IPS DF 19.7 (cell line): Measurements from ENCODE around the gene CAPSL.
"Not testable (repeated sequence)": the region's sequence is repeated elsewhere in the genome, so short reads cannot be mapped to it uniquely, and the experiment has no call there.

Experiments used
- DNase-seq: peaks from one replicate; pipeline ENCODE4 v3.0.0-alpha.2; 2013; ENCODE audit warnings: low read depth, low spot score

Gene CAPSL

GRCh38 chr5:35938568-35939227, at the start of gene CAPSL:
Gene CAPSL (minus strand): TSS chr5:35938622. CDS start chr5:35921120, 17,502 bp downstream.
- peak; percentile 97 for DNase-seq

DNA sequence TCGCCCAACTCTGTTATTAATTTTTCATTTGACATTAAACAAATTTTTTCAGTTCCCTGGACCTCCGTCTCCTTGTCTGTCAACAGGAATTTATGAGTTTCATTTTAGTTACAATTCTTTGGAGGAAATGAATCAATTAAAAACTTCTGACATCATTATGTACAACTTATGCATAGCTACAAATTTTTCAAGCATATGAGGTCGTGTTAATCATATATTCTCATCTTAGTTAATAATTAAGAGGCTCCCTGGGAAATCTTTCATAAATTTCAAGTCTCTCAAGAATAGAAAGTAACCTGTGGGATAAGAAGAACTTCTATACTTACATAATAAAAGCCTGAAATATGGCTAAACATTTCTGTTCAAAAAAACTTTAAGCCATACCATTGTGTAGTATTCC, 49.4 kb upstream of the CAPSL start:
- no peak for DNase-seq

GRCh38 chr5:35979715-35980114, 41.3 kb upstream of the CAPSL start:
- DNase-seq: no peak

GRCh38 chr5:35976859-35977258, 38.4 kb upstream of the CAPSL start:
- DNase-seq: not testable (repeated sequence)

DNA sequence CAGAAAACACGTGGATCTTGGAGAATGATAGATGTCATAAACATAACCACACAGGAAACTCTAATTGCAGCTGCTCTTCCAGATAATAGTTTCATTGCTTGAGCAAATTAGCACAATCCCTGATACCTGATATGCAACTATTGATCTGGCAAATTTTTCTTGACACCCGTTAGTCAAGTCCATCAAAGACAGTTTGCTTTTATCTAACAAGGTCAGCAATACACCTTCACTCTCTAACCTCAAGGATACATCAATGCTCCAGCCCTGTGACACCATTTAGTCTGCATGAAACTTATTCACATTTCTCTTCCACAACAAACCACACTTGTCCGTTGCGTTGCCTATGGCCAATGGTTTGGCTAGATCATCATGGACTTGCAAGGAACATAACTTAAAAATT, 36.1 kb upstream of the CAPSL start:
- DNase-seq: no peak

DNA sequence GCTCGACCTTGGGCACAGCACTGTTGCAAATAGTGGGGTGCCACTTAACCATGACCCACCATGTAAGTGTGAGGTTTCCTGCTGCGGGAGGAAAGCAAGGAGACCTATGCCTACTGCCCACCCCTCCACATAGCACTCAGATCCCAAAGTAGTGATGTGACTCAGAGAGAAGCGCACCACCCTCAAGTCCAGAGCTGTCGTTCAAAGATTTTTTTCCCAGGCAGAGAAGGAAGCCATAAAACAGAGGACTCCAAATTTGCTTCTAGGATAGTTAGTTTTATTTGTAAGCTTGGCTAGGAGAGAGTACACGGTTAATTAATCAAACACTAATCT, 33.4 kb upstream of the CAPSL start:
- DNase-seq: no peak

DNA sequence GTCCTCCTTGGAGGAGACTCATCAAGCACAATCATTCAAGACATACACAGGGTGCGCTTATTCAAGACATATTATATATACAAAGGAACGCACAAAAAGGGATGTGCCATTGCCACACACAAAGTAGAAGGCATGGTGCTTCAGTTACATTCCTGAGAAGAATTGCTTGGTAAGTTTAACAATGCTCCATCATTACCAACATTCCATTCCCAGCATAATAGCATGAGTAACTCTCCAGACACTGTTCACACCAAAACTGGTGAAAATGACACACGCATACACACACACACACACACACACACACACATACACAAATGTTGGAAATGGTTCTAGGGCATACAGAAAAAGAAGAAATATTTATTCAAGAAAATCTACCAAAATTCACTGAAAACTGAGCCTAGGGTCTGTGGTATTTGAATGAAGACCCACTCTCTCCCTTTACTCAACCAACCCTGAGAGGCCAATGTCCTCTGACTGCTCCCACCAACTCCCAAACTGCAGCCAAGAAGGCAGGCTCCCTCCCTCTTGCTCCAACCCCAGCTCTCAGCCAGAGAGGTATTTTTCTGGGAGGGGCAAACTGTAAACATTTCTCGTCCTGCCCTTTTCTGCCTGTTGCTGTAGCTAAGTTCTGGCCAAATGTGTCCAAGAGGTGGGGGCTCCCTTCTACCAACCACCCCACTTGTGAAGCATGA, 32.9 kb upstream of the CAPSL start:
- DNase-seq: no peak

GRCh38 chr5:35963381-35963843, 25.0 kb upstream of the CAPSL start:
- no peak for DNase-seq

DNA sequence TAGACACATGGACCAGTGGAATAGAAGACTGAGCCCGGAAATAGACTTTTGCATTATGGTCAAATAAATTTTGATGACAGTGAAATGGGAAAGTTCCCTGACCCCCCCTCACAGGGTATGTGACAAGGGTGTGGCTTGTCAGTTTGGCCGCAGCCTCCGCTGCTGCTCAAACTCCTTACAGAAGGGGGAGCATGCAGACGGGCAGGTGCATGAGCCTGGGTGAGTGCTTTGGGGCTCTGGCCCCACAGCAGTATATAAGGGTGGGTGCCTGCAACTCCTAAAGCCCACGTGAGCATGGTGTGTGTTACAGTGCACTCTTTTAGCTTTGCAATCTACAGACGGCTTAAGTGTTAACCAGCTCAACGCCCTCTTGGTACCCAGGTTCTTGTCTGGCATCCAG, 21.9 kb upstream of the CAPSL start:
- no peak for DNase-seq

DNA sequence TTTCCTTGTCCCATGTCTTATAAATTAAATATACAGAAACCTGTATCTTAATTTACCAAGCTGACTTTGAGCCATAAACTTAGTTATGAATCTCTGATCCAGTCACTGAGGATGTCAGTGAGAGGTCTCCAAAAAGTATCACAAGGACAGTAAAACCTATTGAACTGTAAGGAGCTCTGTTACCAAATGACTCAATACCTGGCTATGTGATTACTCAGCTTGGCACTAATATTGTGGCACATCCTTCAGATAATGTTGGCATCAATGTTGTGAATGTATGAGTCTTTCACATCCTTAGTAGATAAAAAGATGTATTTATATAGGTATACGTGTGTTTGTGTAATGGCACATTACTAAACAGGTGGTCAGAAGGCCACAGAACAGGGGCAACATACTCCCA, 18.0 kb upstream of the CAPSL start:
- no peak for DNase-seq

- DNase-seq: no peak
Observed at GRCh38 chr5:35954175-35954574, 15.8 kb upstream of the CAPSL start.

- no peak for DNase-seq
Observed at GRCh38 chr5:35947085-35947484, 8.7 kb upstream of the CAPSL start.

GRCh38 chr5:35939639-35940038, 1.2 kb upstream of the CAPSL start:
- no peak for DNase-seq

DNA sequence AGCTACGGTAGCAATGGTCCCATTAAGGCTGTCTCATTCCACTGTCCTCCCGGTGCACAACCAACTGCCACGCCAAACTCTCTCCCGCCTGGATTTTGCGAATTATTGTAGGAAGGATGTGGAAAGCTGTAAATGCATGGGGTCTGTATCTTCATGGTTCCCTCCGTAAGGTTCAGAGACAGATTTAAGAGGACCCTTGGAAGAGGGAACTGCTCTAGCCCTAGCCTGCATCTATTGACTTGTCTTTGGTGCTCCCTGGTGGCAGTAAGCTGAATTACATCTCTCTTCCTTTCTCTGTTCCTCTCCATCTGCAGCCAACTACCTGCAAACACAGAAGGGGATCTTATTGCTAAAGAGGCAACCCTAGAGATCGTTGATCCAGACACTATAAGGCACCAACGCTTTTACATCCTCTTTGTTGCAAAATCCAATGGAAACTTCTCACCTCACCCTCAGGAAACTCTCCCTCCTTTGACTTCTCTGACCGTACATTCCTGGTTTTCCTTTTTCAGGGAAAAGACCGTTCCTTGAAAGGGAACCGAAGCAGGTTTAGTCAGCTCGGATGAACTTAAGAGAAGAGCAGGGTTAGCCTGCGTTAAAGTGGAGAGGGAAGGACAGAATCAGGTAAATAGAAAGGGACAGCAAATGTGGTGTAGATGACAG, 11.9 kb downstream of the CAPSL start:
- DNase-seq: no peak

GRCh38 chr5:35924950-35925722, 13.3 kb downstream of the CAPSL start:
- DNase-seq: no peak

GRCh38 chr5:35924122-35924949, 14.1 kb downstream of the CAPSL start:
- no peak for DNase-seq

DNA sequence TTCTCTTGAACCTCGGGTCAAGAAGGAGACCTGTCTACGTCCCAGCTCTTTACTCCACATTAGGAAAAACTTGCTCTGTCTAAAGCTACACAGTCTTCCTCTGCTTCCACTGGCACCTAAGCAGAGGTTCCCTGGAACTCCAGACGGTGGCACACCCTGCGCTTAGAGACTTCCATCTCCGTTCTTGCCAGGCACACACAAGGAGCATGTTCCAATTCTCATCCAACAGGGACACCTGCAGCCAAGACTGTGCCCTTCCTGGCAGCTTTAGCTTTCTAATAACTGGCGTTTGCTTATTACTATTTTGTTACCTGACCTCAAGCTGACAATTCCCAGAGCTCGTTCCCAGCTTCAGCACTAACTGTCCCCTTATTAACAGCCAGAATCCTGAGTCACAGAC, 16.0 kb downstream of the CAPSL start:
- no peak for DNase-seq

DNA sequence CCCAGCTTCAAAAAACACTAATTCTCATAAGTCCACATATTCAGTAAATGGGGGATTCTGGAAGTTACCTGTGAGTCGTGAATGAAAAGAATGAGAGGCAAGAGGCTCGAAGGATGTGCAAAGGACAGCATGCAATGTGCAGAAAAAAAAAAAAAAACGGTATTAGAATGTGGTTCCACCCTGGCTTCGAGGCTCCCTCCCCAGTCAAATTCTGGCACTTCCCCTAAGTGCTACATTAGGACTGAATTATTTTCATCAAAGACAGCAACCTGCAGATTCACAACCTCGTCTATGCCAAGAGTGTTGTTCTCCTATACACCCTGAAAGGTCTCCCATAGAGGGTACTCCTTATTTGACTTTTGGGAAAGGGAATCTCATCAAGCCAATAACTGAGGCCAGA, 16.5 kb downstream of the CAPSL start:
- no peak for DNase-seq

GRCh38 chr5:35920890-35921289, 17.5 kb downstream of the CAPSL start:
- DNase-seq: no peak

GRCh38 chr5:35919191-35919590, 19.2 kb downstream of the CAPSL start:
- no peak for DNase-seq

DNA sequence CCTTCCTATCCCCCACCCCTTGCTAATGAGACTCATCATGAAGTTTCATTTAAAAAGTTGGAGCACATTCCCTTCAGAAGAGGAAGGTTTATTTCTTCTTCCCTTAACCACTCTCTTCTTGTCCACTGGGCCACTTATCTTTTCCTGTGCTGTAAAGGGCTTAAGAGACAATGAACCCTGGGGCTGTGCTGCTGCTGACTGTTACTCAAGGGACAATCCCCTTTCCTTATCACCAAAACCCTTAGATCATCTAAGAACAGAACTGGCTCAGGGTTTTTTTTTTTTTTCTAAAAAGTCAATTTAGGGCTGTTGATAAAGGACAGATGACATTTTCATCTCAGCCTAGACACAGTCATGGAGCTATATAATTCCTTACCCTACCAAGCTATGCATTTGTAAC, 29.6 kb downstream of the CAPSL start:
- DNase-seq: no peak
